ENCODE measurements around the gene PUSL1. TPM values are rescaled to one million over a fixed set of nuclear protein-coding genes. Genes with fewer than 3 reads are reported as not detected.

The PUSL1 gene
- total RNA-seq: 10 to 100 TPM; 42.3 to 62.1 (median 53.7) TPM

GRCh38 chr1:1307923-1308755 is at the start of gene PUSL1, which contains the start of gene ACAP3:
Gene PUSL1 (plus strand): TSS chr1:1308597. CDS start chr1:1308644, 47 bp downstream.
Gene ACAP3 (minus strand): TSS chr1:1307930. CDS start chr1:1307815, 115 bp downstream.
- intact Hi-C loops (cut with DNase I; ENCODE audit: low total_unique reads): no loop called here
- peak within 1 kb of the TSS; percentile 74 for H3K4me3 ChIP-seq (ENCODE audit: low read depth, poor library complexity, severe bottlenecking)
- WGBS, 2 donors: 2 to 3% methylated on average over 8 to 33 of the region's 131 CpGs
- peak; percentile 91 to 98 for DNase-seq (ENCODE audit: low spot score in 2 of 2)
- TF ChIP-seq, protein P1, sequence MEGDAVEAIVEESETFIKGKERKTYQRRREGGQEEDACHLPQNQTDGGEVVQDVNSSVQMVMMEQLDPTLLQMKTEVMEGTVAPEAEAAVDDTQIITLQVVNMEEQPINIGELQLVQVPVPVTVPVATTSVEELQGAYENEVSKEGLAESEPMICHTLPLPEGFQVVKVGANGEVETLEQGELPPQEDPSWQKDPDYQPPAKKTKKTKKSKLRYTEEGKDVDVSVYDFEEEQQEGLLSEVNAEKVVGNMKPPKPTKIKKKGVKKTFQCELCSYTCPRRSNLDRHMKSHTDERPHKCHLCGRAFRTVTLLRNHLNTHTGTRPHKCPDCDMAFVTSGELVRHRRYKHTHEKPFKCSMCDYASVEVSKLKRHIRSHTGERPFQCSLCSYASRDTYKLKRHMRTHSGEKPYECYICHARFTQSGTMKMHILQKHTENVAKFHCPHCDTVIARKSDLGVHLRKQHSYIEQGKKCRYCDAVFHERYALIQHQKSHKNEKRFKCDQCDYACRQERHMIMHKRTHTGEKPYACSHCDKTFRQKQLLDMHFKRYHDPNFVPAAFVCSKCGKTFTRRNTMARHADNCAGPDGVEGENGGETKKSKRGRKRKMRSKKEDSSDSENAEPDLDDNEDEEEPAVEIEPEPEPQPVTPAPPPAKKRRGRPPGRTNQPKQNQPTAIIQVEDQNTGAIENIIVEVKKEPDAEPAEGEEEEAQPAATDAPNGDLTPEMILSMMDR (IDR thresholded peaks at IDR 0.05): peak in 1 of 3 donors; percentile 31
- TF ChIP-seq POLR2A (IDR thresholded peaks at IDR 0.05): no peak

DNA sequence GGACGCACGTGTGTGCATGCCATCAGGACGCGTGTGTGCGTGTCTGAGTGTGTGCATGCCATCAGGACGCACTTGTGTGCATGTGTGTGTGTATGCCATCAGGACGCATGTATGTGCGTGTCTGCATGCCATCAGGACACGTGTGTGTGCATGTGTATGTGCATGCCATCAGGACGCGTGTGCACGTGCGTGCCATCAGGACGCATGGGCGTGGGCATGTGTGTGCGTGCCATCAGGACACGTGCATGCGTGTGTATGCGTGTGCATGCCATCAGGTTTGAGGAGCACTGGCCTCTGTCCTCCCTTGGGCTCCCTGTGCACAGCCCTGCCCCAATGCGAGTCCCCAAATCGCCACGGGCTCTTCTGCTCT is 49.3 kb upstream of the PUSL1 start:
- no peak for DNase-seq (ENCODE audit: low spot score in 2 of 2)
- 56 to 79% methylated on average over 21 to 22 of the region's 22 CpGs for WGBS, 2 donors
- no peak overlapping the region for H3K4me3 ChIP-seq (ENCODE audit: low read depth, poor library complexity, severe bottlenecking)
- intact Hi-C loops (cut with DNase I; ENCODE audit: low total_unique reads): no loop called here
- TF ChIP-seq, protein P1 (IDR thresholded peaks at IDR 0.05): no peak

DNA sequence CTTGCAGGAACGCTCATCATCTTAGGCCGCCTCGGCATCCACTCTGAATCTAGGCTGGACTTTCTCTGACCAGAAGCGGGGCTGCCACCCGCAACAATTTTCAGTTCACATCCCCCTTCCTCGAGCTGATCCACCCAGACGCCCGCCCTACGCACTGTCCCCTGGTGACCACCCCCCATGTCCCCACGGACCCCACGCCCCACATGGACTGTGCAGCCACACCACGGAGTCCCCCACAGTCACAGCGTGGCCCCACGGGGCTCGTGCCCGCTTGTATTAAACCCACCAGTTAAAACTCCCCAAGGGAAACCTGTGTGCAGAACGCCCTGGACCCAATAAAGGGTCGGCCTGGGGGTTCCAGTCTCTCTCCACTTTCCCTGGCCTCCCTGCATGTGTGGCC is 48.9 kb upstream of the PUSL1 start:
- DNase-seq (ENCODE audit: low spot score in 2 of 2): no peak
- TF ChIP-seq, protein P1 (IDR thresholded peaks at IDR 0.05): no peak
- no peak for TF ChIP-seq POLR2A (IDR thresholded peaks at IDR 0.05)
- 91 to 92% methylated on average over 18 of the region's 18 CpGs for WGBS, 2 donors
- intact Hi-C loops (cut with DNase I; ENCODE audit: low total_unique reads): no loop called here
- H3K4me3 ChIP-seq (ENCODE audit: low read depth, poor library complexity, severe bottlenecking): no peak overlapping the region

- intact Hi-C loops (cut with DNase I; ENCODE audit: low total_unique reads): no loop called here
- DNase-seq (ENCODE audit: low spot score in 2 of 2): no peak
- H3K4me3 ChIP-seq (ENCODE audit: low read depth, poor library complexity, severe bottlenecking): no peak overlapping the region
- 78 to 82% methylated on average over 26 of the region's 26 CpGs for WGBS, 2 donors
- TF ChIP-seq POLR2A (IDR thresholded peaks at IDR 0.05): no peak
- TF ChIP-seq, protein P1 (IDR thresholded peaks at IDR 0.05): no peak
Observed at GRCh38 chr1:1259951-1260600, 48.3 kb upstream of the PUSL1 start.

DNA sequence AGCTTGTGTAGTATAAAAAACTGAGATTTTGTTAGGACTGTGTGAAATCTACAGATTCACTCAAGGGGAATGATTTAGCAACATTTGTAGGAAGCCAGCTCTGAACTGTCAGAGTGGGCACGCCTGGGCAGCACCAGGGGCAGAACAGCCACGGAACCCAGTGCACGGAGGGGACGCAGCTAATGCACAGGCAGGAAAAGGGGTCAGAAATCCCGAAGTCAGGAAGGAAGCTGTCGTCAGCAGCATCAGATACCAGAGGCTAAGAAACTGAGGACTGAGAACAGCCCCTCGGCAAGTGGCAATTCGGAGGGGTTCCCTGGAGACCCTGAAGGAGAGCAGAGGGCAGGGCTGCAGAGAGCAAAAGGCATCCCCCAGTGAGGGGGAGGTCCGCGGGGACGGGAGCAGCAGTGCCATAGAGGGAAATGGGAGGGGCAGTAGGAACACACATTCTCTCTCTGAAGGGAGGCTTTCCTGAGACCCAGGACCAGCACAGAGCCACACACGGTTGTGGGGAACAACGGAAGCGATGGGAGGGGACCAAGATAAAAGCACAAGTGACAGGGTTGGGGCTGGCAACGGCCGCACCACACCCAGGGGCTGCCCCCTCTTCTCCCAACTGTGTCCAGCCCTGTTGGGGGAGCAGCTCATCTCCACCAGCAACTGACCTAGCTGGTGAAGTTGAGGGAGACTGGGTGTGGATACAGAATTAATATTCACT is 47.4 kb upstream of the PUSL1 start:
- no peak for DNase-seq (ENCODE audit: low spot score in 2 of 2)
- TF ChIP-seq, protein P1 (IDR thresholded peaks at IDR 0.05): no peak
- no peak for TF ChIP-seq POLR2A (IDR thresholded peaks at IDR 0.05)
- no peak overlapping the region for H3K4me3 ChIP-seq (ENCODE audit: low read depth, poor library complexity, severe bottlenecking)
- 69 to 74% methylated on average over 16 of the region's 16 CpGs for WGBS, 2 donors
- intact Hi-C loops (cut with DNase I; ENCODE audit: low total_unique reads): no loop called here

All from lower leg skin (tissue), 4 donors.